Measurements from ENCODE around the gene ACTA2.
A peak's percentile ranks its signal among the peaks of the same experiment; 100 is the strongest.

Gene ACTA2

DNA sequence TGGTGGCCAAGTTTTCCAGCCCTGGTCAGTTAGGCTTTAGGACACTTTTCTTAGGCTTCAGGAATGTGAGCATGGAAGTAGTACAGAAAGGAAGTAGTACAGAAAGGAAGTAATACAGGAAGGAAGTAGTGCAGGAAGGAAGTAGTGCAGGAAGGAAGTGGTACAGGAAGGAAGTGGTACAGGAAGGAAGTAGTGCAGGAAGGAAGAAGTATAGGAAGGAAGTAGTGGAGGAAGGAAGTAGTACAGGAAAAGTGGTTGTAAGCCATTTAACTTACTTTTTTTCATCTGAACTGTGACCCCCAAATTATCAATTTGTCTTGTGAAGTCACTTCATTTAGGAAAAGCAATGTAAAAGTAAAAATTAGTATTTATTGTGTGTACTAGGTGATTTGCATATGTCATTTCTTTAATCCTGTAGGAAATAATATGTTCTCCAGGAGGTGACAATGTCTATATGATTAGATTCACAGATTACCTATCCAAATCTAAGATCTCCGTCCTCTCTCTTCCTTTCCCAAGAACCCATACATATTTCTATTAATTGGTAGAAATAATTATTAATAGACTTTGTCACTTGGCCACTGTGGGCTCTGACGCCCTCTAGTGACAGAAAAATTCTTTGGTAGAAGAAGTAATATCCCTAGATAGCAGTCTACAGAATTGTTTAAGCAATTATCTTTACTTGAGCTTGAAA lies 34.1 kb upstream of the ACTA2 start:
- Mint-ChIP-seq H3K36me3 (ENCODE audit: low read depth) (no peaks in the 10 kb centered on the region), H3K27me3 (ENCODE audit: low read depth, poor library complexity) (peaks cover 11% of the 10 kb centered on the region), H3K9me3 (no peaks in the 10 kb centered on the region), H3K27ac (no peak overlapping the region), H3K4me3 (no peak overlapping the region), H3K4me1 (peaks cover 26% of the 10 kb centered on the region)
- TF ChIP-seq, protein P1, sequence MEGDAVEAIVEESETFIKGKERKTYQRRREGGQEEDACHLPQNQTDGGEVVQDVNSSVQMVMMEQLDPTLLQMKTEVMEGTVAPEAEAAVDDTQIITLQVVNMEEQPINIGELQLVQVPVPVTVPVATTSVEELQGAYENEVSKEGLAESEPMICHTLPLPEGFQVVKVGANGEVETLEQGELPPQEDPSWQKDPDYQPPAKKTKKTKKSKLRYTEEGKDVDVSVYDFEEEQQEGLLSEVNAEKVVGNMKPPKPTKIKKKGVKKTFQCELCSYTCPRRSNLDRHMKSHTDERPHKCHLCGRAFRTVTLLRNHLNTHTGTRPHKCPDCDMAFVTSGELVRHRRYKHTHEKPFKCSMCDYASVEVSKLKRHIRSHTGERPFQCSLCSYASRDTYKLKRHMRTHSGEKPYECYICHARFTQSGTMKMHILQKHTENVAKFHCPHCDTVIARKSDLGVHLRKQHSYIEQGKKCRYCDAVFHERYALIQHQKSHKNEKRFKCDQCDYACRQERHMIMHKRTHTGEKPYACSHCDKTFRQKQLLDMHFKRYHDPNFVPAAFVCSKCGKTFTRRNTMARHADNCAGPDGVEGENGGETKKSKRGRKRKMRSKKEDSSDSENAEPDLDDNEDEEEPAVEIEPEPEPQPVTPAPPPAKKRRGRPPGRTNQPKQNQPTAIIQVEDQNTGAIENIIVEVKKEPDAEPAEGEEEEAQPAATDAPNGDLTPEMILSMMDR (IDR thresholded peaks at IDR 0.05): peak; percentile 68
- peak; percentile 18 for DNase-seq

DNA sequence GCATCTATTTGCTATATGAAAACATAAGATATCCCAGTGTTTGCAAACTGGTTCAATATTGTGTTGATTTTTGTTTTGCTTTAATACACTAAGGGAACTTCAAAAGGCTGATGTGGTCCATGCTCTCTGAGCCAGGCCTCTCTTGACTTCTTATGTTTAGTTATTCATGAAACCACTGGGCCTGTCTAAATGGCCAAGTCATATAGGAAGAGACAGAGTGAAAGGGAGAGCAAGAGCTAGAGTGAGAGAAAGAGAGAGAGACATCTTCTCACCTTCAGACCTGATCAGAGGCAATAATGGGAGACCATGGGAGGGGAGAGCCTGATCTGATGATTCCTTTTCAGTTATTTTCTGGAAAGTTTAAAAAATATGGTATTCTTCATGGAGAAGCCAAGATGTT lies 32.0 kb upstream of the ACTA2 start:
- Mint-ChIP-seq H3K27me3 (ENCODE audit: low read depth, poor library complexity) (peaks cover 3% of the 10 kb centered on the region), H3K27ac (no peak overlapping the region), H3K9me3 (no peaks in the 10 kb centered on the region), H3K36me3 (ENCODE audit: low read depth) (no peaks in the 10 kb centered on the region), H3K4me1 (peaks cover 13% of the 10 kb centered on the region), H3K4me3 (no peak overlapping the region)
- DNase-seq: no peak
- TF ChIP-seq, protein P1 (IDR thresholded peaks at IDR 0.05): no peak

DNA sequence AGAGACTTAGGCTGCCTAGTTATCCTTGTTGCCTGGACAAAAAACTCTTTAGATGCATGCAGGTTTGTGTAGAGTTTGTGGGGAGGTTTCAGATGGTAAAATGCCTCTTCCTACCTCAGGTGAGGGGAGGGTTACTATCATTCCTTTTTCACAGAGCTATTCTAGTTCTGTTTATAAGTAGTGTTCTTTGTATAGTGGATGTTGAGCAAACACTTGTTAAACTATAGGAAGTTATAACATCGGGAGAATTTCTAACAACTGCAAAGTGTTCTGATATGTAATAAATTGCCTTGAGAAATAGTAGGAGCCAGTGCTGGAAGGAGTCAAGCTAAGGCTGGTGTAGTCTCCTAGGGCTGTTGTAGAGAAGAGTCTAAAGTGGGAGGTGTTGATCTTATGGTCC lies 31.4 kb upstream of the ACTA2 start:
- TF ChIP-seq, protein P1 (IDR thresholded peaks at IDR 0.05): no peak
- no peak overlapping the region for H3K4me3 Mint-ChIP-seq

DNA sequence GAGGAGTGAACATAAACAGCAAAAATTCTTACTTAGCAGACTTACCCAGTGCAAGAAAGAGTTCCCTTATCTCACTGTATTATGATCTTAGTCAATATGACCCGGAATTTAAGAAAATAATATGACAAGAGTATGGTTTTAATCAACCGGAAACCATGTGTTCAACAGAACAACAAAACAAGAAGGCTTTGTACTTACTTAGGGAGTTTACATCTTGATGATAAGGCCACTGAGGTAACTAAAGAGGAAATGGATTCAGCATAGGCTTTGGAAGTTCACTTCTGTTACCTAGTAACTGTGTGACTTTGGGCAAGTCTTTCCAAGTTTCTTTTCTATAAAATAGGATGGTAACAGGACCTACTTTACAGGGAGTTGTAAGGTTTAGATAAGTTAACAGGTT lies 30.6 kb upstream of the ACTA2 start:
- H3K4me1 Mint-ChIP-seq: peaks cover 16% of the 10 kb centered on the region

More for the DNA sequence above, 31.4 kb upstream of the ACTA2 start:
- Mint-ChIP-seq H3K27me3 (ENCODE audit: low read depth, poor library complexity) (peaks cover 3% of the 10 kb centered on the region), H3K4me1 (peaks cover 14% of the 10 kb centered on the region), H3K36me3 (ENCODE audit: low read depth) (no peaks in the 10 kb centered on the region), H3K9me3 (no peaks in the 10 kb centered on the region), H3K27ac (no peak overlapping the region)
- DNase-seq: no peak

GRCh38 chr10:88982366-88982765 lies 29.8 kb upstream of the ACTA2 start:
- H3K27ac Mint-ChIP-seq: no peak overlapping the region
- TF ChIP-seq, protein P1 (IDR thresholded peaks at IDR 0.05): no peak
- no peaks in the 10 kb centered on the region for H3K9me3 Mint-ChIP-seq
- no peaks in the 10 kb centered on the region for H3K27me3 Mint-ChIP-seq (ENCODE audit: low read depth, poor library complexity)
- H3K36me3 Mint-ChIP-seq (ENCODE audit: low read depth): no peaks in the 10 kb centered on the region
- H3K4me1 Mint-ChIP-seq: peaks cover 16% of the 10 kb centered on the region
- DNase-seq: no peak
- no peak overlapping the region for H3K4me3 Mint-ChIP-seq

More for the DNA sequence above, 30.6 kb upstream of the ACTA2 start:
- TF ChIP-seq, protein P1 (IDR thresholded peaks at IDR 0.05): no peak
- Mint-ChIP-seq H3K4me3 (no peak overlapping the region), H3K27ac (no peak overlapping the region), H3K36me3 (ENCODE audit: low read depth) (no peaks in the 10 kb centered on the region), H3K9me3 (no peaks in the 10 kb centered on the region), H3K27me3 (ENCODE audit: low read depth, poor library complexity) (no peaks in the 10 kb centered on the region)
- DNase-seq: no peak

GRCh38 chr10:88981435-88981834 lies 28.9 kb upstream of the ACTA2 start:
- Mint-ChIP-seq H3K4me3 (no peak overlapping the region), H3K27ac (no peak overlapping the region), H3K36me3 (ENCODE audit: low read depth) (no peaks in the 10 kb centered on the region), H3K9me3 (no peaks in the 10 kb centered on the region), H3K27me3 (ENCODE audit: low read depth, poor library complexity) (no peaks in the 10 kb centered on the region), H3K4me1 (peaks cover 16% of the 10 kb centered on the region)
- TF ChIP-seq, protein P1 (IDR thresholded peaks at IDR 0.05): no peak
- no peak for DNase-seq
